Transverse colon (tissue), 4 donors: ENCODE measurements around the gene UBE2K.

Experiments
- CTCF ChIP-seq, 5 experiments: fragments of 200-600 bp in 3 of 5; fragments of 450-650 bp in 2 of 5; sonication (generic) in 3 of 5; IDR thresholded peaks; 1 replicate in 2 of 5; 2 replicates in 3 of 5; pipeline ENCODE4 v1.5.1; 2016 to 2017; ENCODE audit warnings: antibody characterized with exemption in 5 of 5, inconsistent platforms in 3 of 5, mild to moderate bottlenecking in 2 of 5, moderate library complexity in 1 of 5
- POLR2A ChIP-seq: fragments of 450-650 bp; IDR thresholded peaks from one replicate; pipeline ENCODE4 v1.6.1; 2016; ENCODE audit warnings: antibody characterized with exemption, mild to moderate bottlenecking, moderate library complexity
- POLR2AphosphoS5 ChIP-seq, 3 donors: sonication (generic); formaldehyde crosslinking; IDR thresholded peaks; one replicate each; pipeline ENCODE4 v1.6.1; 2016; ENCODE audit warnings: antibody characterized with exemption in 3 of 3

- no peak for TF ChIP-seq POLR2AphosphoS5 (IDR thresholded peaks at IDR 0.05)
- no peak for TF ChIP-seq CTCF (IDR thresholded peaks at IDR 0.05)
- no peak for TF ChIP-seq POLR2A
Measured at GRCh38 chr4:39682138-39682537, 15.8 kb upstream of the UBE2K start.
